Ascending aorta (tissue), 2 donors: ENCODE results near the gene HAL. TPM values are rescaled to one million over a fixed set of nuclear protein-coding genes. Genes with fewer than 3 reads are reported as not detected.
A peak's percentile ranks its signal among the peaks of the same experiment; 100 is the strongest.

Experiments
- DNase-seq, 2 donors: peaks; one replicate each; pipeline ENCODE4 v3.0.0-alpha.2; 2019; ENCODE audit warnings: low spot score in 2 of 2
- H3K27ac ChIP-seq, 2 donors: fragments of 200-600 bp; sonication (generic); one replicate each; pipeline ENCODE4 v1.5.1; 2016 to 2017; ENCODE audit warnings: mild to moderate bottlenecking in 1 of 2
- H3K27me3 ChIP-seq: fragments of 200-600 bp; sonication (generic); one replicate; pipeline ENCODE4 v1.5.1; 2017
- H3K36me3 ChIP-seq, 2 donors: fragments of 200-600 bp; sonication (generic); one replicate each; pipeline ENCODE4 v1.5.1; 2016
- H3K4me1 ChIP-seq, 2 donors: fragments of 200-600 bp; sonication (generic); one replicate each; pipeline ENCODE4 v1.5.1; 2016 to 2017; ENCODE audit warnings: mild to moderate bottlenecking in 1 of 2
- H3K4me3 ChIP-seq, 2 donors: fragments of 200-600 bp; sonication (generic); one replicate each; pipeline ENCODE4 v1.5.1; 2016 to 2017; ENCODE audit warnings: mild to moderate bottlenecking in 1 of 2
- H3K9me3 ChIP-seq, 2 donors: fragments of 200-600 bp; sonication (generic); one replicate each; pipeline ENCODE4 v1.5.1; 2016
- CTCF ChIP-seq, 3 experiments: fragments of 200-600 bp in 2 of 3; fragments of 450-650 bp in 1 of 3; sonication (generic) in 2 of 3; IDR thresholded peaks; one replicate each; pipeline ENCODE4 v1.5.1; 2016 to 2019; ENCODE audit warnings: antibody characterized with exemption in 3 of 3, mild to moderate bottlenecking in 1 of 3, moderate library complexity in 1 of 3
- intact Hi-C: fragments of 100-400 bp; cut with DNase I; formaldehyde crosslinking; loops from one replicate; pipeline ENCODE4 v1.15.1; 2023
- total RNA-seq: library from RNA; depleted of rRNA; stranded (reverse); fragments of >200 nt; gene quantifications from one replicate; pipeline ENCODE4 v1.1.0, GENCODE V29; 2016

The HAL gene
- total RNA-seq, 1 donor from 2014 or later = 1.5 TPM

- H3K4me1 ChIP-seq = peaks cover 0 to 4% of the 10 kb centered on the region in 2 donors
- H3K36me3 ChIP-seq = no peaks in the 10 kb centered on the region
- peak within 1 kb of the TSS; percentile 83 to 92 for H3K4me3 ChIP-seq
- no peaks in the 10 kb centered on the region for H3K27me3 ChIP-seq
- peak in 2 of 3 experiments; percentile 16 to 40 for TF ChIP-seq CTCF (IDR thresholded peaks at IDR 0.05)
- H3K27ac ChIP-seq = peak within 1 kb of the TSS; percentile 38 to 64
- H3K9me3 ChIP-seq = no peaks in the 10 kb centered on the region
- intact Hi-C loops = no loop called here
- peak in 1 of 2 donors; percentile 68 for DNase-seq
Observed at GRCh38 chr12:95943330-95943842, 52.8 kb downstream of the HAL start, which contains the start of gene AMDHD1. Gene AMDHD1 (plus strand): TSS chr12:95943331. CDS start chr12:95943399, 68 bp downstream.

GRCh38 chr12:95942524-95943329, 53.4 kb downstream of the HAL start, which contains the start of gene CCDC38:
Gene CCDC38 (minus strand): TSS chr12:95942614. CDS start chr12:95936509, 6,105 bp downstream.
- Histone ChIP-seq H3K4me3 (peak within 1 kb of the TSS; percentile 83 to 92), H3K4me1 (peaks cover 0 to 4% of the 10 kb centered on the region in 2 donors), H3K27me3 (no peaks in the 10 kb centered on the region), H3K36me3 (no peaks in the 10 kb centered on the region), H3K27ac (peak within 1 kb of the TSS; percentile 38 to 64), H3K9me3 (no peaks in the 10 kb centered on the region)
- peak; percentile 33 to 85 for DNase-seq
- intact Hi-C loops = no loop called here
- no peak for TF ChIP-seq CTCF (IDR thresholded peaks at IDR 0.05)

- Histone ChIP-seq H3K9me3 (no peaks in the 10 kb centered on the region), H3K27ac (peak overlapping the region; percentile 38 to 64), H3K36me3 (no peaks in the 10 kb centered on the region), H3K4me1 (peaks cover 0 to 4% of the 10 kb centered on the region in 2 donors), H3K4me3 (peak overlapping the region; percentile 83 to 92), H3K27me3 (no peaks in the 10 kb centered on the region)
- intact Hi-C loops = no loop called here
- no peak for TF ChIP-seq CTCF (IDR thresholded peaks at IDR 0.05)
- DNase-seq = no peak
Observed at GRCh38 chr12:95942101-95942523, 54.0 kb downstream of the HAL start.

GRCh38 chr12:95940514-95940913, 55.6 kb downstream of the HAL start:
- no peaks in the 10 kb centered on the region for H3K36me3 ChIP-seq
- no peak overlapping the region for H3K27ac ChIP-seq
- no peaks in the 10 kb centered on the region for H3K27me3 ChIP-seq
- intact Hi-C loops = no loop called here
- no peak for TF ChIP-seq CTCF (IDR thresholded peaks at IDR 0.05)
- H3K9me3 ChIP-seq = no peaks in the 10 kb centered on the region
- H3K4me1 ChIP-seq = peaks cover 0 to 4% of the 10 kb centered on the region in 2 donors
- no peak for DNase-seq
- no peak overlapping the region for H3K4me3 ChIP-seq

Other genes with a start within 250 kb of the HAL start
- 63.9 TPM for gene NTN4, start 205.6 kb downstream of the HAL start, total RNA-seq
- not detected for gene SNRPF, start 137.4 kb downstream of the HAL start, total RNA-seq
- gene CCDC38, start 53.7 kb downstream of the HAL start, total RNA-seq = not detected
- gene AMDHD1, start 53.0 kb downstream of the HAL start, total RNA-seq = 0.96 TPM
- 47.3 TPM for gene LTA4H, start 39.2 kb upstream of the HAL start, total RNA-seq
- gene ELK3, start 198.0 kb upstream of the HAL start, total RNA-seq = 21.2 TPM